ENCODE measurements around the gene DGKH.

- TF ChIP-seq POLR2A (IDR thresholded peaks at IDR 0.05) (no peak), CTCF (IDR thresholded peaks at IDR 0.05) (no peak)
Observed at GRCh38 chr13:42028113-42028799, 20.2 kb upstream of the DGKH start.
